ENCODE measurements around the gene PLA2G2F. TPM values are rescaled to one million over a fixed set of nuclear protein-coding genes. Genes with fewer than 3 reads are reported as not detected.

The PLA2G2F gene
- total RNA-seq, 1 experiment from 2014 or later = not detected

GRCh38 chr1:20151906-20152598 lies 12.9 kb downstream of the PLA2G2F start (continued):
- TF ChIP-seq ATF6 (CRISPR knock-in tag; IDR thresholded peaks at IDR 0.05) (no peak), RORB (CRISPR knock-in tag; IDR thresholded peaks at IDR 0.05) (no peak), ZNF232 (CRISPR knock-in tag; IDR thresholded peaks at IDR 0.05) (0 out of 2 replicates have a peak, but pooled peaks have one; percentile 30), NR2C2 (CRISPR knock-in tag; IDR thresholded peaks at IDR 0.05) (no peak), MAX (CRISPR knock-in tag; IDR thresholded peaks at IDR 0.05) (no peak), CREB1 (CRISPR knock-in tag; IDR thresholded peaks at IDR 0.05) (no peak), ZNF317 (CRISPR knock-in tag; IDR thresholded peaks at IDR 0.05; ENCODE audit: borderline replicate concordance, low read depth) (no peak), NFATC4 (CRISPR knock-in tag; IDR thresholded peaks at IDR 0.05) (no peak), ZBTB21 (CRISPR knock-in tag; IDR thresholded peaks at IDR 0.05; ENCODE audit: borderline replicate concordance) (no peak), SMAD3 (CRISPR knock-in tag; IDR thresholded peaks at IDR 0.05; ENCODE audit: borderline replicate concordance) (no peak), MLX (CRISPR knock-in tag; IDR thresholded peaks at IDR 0.05) (no peak; the same call in 1 of the 2 replicates), PRRX2 (CRISPR knock-in tag; IDR thresholded peaks at IDR 0.05) (no peak), ELF4 (CRISPR knock-in tag; IDR thresholded peaks at IDR 0.05; ENCODE audit: low read depth) (no peak), TEAD1 (CRISPR knock-in tag; IDR thresholded peaks at IDR 0.05) (0 out of 2 replicates have a peak, but pooled peaks have one; percentile 57), ZSCAN18 (CRISPR knock-in tag; IDR thresholded peaks at IDR 0.05) (no peak), NR1H2 (CRISPR knock-in tag; IDR thresholded peaks at IDR 0.05) (no peak), ETV6 (CRISPR knock-in tag; IDR thresholded peaks at IDR 0.05) (peak; percentile 58; the same call in 1 of the 2 replicates), ZNF219 (CRISPR knock-in tag; IDR thresholded peaks at IDR 0.05; ENCODE audit: borderline replicate concordance) (no peak), ARID4B (CRISPR knock-in tag; IDR thresholded peaks at IDR 0.05; ENCODE audit: borderline replicate concordance) (no peak), JAZF1 (CRISPR knock-in tag; IDR thresholded peaks at IDR 0.05) (no peak), ZNF512 (CRISPR knock-in tag; IDR thresholded peaks at IDR 0.05; ENCODE audit: borderline replicate concordance) (no peak)
